GF-D8 (cell line): ENCODE measurements around the gene CATSPER4.
A peak's percentile ranks its signal among the peaks of the same experiment; 100 is the strongest.

ENCODE experiments used
- DNase-seq: peaks from one replicate; lab custom pipeline; 2025; lab: John Stamatoyannopoulos, UW

CATSPER4 gene

GRCh38 chr1:26164861-26165842, 25.2 kb upstream of the CATSPER4 start:
- DNase-seq: no peak

- DNase-seq: no peak
Observed at GRCh38 chr1:26166719-26167281, 23.6 kb upstream of the CATSPER4 start.

- DNase-seq: no peak
Observed at GRCh38 chr1:26168410-26169197, 21.8 kb upstream of the CATSPER4 start, which contains the start of gene C1orf232. C1orf232 (minus strand) TSS chr1:26168963; CDS start chr1:26168499, 464 bp downstream.

- DNase-seq: no peak
Observed at GRCh38 chr1:26169198-26169554, 21.2 kb upstream of the CATSPER4 start.

- peak; percentile 69 for DNase-seq
Observed at GRCh38 chr1:26169669-26170471, 20.5 kb upstream of the CATSPER4 start, which contains the start of gene ZNF593. ZNF593 (plus strand) TSS chr1:26169908; CDS start chr1:26169984, 76 bp downstream.

- no peak for DNase-seq
Observed at GRCh38 chr1:26170472-26170821, 20.0 kb upstream of the CATSPER4 start.

- DNase-seq: no peak
Observed at GRCh38 chr1:26171084-26172072, 19.0 kb upstream of the CATSPER4 start, which contains the start of gene ZNF593OS. ZNF593OS (minus strand) TSS chr1:26171832; CDS start chr1:26171661, 171 bp downstream.

GRCh38 chr1:26175346-26175745, 15.1 kb upstream of the CATSPER4 start:
- no peak for DNase-seq

GRCh38 chr1:26177182-26177684, 13.2 kb upstream of the CATSPER4 start, which contains the start of gene CNKSR1:
CNKSR1 (plus strand) TSS chr1:26177491; CDS start chr1:26177548, 57 bp downstream.
- no peak for DNase-seq

- DNase-seq: no peak
Observed at GRCh38 chr1:26180010-26180506, 10.3 kb upstream of the CATSPER4 start.

- no peak for DNase-seq
Observed at GRCh38 chr1:26181586-26182382, 8.6 kb upstream of the CATSPER4 start.

GRCh38 chr1:26182383-26182696, 8.1 kb upstream of the CATSPER4 start:
- DNase-seq: no peak

GRCh38 chr1:26184086-26184485, 6.3 kb upstream of the CATSPER4 start:
- no peak for DNase-seq

GRCh38 chr1:26184883-26185282, 5.5 kb upstream of the CATSPER4 start:
- DNase-seq: no peak

GRCh38 chr1:26187882-26188281, 2.5 kb upstream of the CATSPER4 start:
- no peak for DNase-seq

GRCh38 chr1:26188477-26188876, 1.9 kb upstream of the CATSPER4 start:
- no peak for DNase-seq

- no peak for DNase-seq
Observed at GRCh38 chr1:26189331-26189730, 1.1 kb upstream of the CATSPER4 start.

- no peak for DNase-seq
Observed at GRCh38 chr1:26189751-26190275, 589 bp upstream of the CATSPER4 start.

GRCh38 chr1:26191739-26192138, 1.3 kb downstream of the CATSPER4 start:
- DNase-seq: no peak
